Stimulated activated naive CD8-positive, alpha-beta T cell treated with anti-CD3 and anti-CD28 coated beads, Interleukin-15, Interleukin-2, amounts not matched to agents 100 ng/mL and 50 ng/mL, for 24 hours (primary cell): ENCODE results near the gene GNAQ.

ENCODE experiments used
- H3K27ac Mint-ChIP-seq: one replicate; pipeline ENCODE4 v1.8.0; 2021; ENCODE audit warnings: mild to moderate bottlenecking, mixed read lengths
- H3K27me3 Mint-ChIP-seq: one replicate; pipeline ENCODE4 v1.8.0; 2021; ENCODE audit warnings: mixed read lengths
- H3K36me3 Mint-ChIP-seq: one replicate; pipeline ENCODE4 v1.8.0; 2021; ENCODE audit warnings: low read depth, mixed read lengths
- H3K4me1 Mint-ChIP-seq: one replicate; pipeline ENCODE4 v1.8.0; 2021; ENCODE audit warnings: low read depth, mixed read lengths
- H3K4me3 Mint-ChIP-seq: one replicate; pipeline ENCODE4 v1.8.0; 2021; ENCODE audit warnings: mild to moderate bottlenecking, mixed read lengths
- H3K9me3 Mint-ChIP-seq: one replicate; pipeline ENCODE4 v1.8.0; 2021; ENCODE audit warnings: mixed read lengths

The GNAQ gene

GRCh38 chr9:77909306-77909705 is 122.3 kb downstream of the GNAQ start:
- no peaks in the 10 kb centered on the region for H3K27me3 Mint-ChIP-seq
- peaks cover 46% of the 10 kb centered on the region for H3K4me1 Mint-ChIP-seq
- peak overlapping the region; percentile 28 for H3K27ac Mint-ChIP-seq
- peaks cover 15% of the 10 kb centered on the region for H3K36me3 Mint-ChIP-seq
- no peaks in the 10 kb centered on the region for H3K9me3 Mint-ChIP-seq
- peak overlapping the region; percentile 29 for H3K4me3 Mint-ChIP-seq

DNA sequence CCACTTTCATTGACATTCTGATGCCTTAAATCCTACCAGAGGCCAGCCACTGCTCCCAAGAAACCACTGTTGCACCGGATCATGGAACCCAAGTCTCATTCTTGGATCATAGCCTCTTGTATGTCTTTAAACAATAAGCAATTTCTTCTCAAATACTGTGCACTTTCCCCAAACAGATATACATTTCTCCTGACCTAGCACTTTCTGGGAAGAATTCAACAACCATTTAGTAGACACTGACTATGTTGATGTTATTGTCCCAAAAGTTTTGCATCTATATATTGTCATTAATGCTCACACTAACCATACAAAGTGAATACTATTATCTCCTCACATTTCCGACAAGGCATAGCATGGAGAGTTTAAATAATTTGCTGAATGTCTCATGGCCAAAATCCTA is 123.3 kb downstream of the GNAQ start:
- Mint-ChIP-seq H3K27ac (no peak overlapping the region), H3K4me1 (peaks cover 46% of the 10 kb centered on the region)

GRCh38 chr9:77907585-77907984 is 124.0 kb downstream of the GNAQ start:
- no peak overlapping the region for H3K27ac Mint-ChIP-seq
- peaks cover 8% of the 10 kb centered on the region for H3K36me3 Mint-ChIP-seq
- H3K9me3 Mint-ChIP-seq = no peaks in the 10 kb centered on the region
- no peaks in the 10 kb centered on the region for H3K27me3 Mint-ChIP-seq
- peaks cover 46% of the 10 kb centered on the region for H3K4me1 Mint-ChIP-seq
- no peak overlapping the region for H3K4me3 Mint-ChIP-seq

More for the DNA sequence above, 123.3 kb downstream of the GNAQ start:
- H3K27me3 Mint-ChIP-seq = no peaks in the 10 kb centered on the region
- H3K36me3 Mint-ChIP-seq = peaks cover 8% of the 10 kb centered on the region
- no peak overlapping the region for H3K4me3 Mint-ChIP-seq
- no peaks in the 10 kb centered on the region for H3K9me3 Mint-ChIP-seq

DNA sequence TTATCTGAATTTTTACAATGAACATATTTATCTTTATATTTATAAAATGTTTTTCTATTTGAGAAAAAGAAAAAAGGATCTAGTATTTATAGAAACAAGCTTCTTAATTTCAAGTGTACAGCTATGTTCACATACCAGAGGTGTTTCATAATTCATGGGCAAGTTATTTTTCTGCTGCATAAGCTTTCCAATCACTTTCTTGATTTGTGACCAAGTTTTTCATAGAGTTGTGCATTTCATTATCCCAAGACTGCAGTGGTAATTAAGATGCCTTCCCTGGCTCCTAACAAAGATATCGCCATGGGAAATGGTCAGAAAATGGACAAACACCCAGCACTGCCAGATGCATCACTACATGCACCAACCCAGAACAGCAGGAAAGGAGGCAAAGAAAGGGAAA is 124.6 kb downstream of the GNAQ start:
- Mint-ChIP-seq H3K27ac (no peak overlapping the region), H3K9me3 (no peaks in the 10 kb centered on the region), H3K27me3 (no peaks in the 10 kb centered on the region), H3K4me1 (peaks cover 42% of the 10 kb centered on the region), H3K4me3 (no peak overlapping the region), H3K36me3 (peaks cover 8% of the 10 kb centered on the region)

DNA sequence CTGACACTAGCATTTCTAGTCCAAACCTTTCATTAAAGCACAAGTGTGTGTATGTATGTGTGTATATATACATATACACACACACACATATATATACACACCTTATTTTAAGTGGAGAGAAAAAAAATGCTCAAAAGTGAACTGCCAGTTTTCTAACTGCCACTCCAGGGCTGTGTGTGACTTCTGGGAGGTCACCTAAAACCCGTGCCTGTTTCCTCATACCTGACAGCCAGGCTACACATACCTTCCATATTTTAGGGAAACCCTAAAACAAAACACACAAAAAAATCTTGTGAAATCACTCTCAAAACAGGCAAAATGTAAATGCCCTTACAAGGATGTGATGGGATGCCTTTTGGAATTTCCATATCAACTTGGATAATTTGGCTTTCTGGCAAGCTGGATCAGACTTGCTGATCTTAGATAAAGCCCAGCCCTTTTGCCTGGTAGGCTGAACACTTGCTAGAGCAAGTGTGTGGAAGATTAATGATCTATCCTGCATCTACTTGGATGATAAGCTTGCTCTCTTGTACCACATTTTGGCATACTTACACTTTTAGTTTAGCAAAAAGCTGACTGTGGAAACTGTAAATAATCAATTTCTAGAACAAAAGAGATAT is 127.8 kb downstream of the GNAQ start:
- Mint-ChIP-seq H3K4me3 (no peak overlapping the region), H3K27ac (no peak overlapping the region), H3K9me3 (no peaks in the 10 kb centered on the region), H3K27me3 (no peaks in the 10 kb centered on the region), H3K4me1 (peaks cover 34% of the 10 kb centered on the region), H3K36me3 (peaks cover 22% of the 10 kb centered on the region)

DNA sequence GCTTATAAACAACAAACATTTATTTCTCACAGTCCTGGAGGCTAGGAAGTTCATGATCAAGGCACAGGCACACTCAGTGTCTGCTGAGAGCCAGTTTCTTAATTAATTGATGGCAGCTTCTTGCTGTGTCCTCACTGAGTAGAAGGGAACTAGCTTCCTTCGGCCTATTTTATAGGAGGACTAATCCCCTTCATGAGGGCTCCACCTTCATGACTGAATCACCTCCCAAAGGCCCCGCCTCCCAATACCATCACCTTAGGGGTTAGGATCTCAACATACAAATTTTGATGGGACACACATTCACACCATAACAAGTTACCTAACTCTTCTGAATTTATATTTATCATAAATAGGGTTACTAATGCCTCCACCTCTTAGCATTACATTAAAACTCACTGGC is 129.8 kb downstream of the GNAQ start:
- Mint-ChIP-seq H3K36me3 (peaks cover 18% of the 10 kb centered on the region), H3K4me1 (peaks cover 20% of the 10 kb centered on the region), H3K4me3 (no peak overlapping the region), H3K9me3 (no peaks in the 10 kb centered on the region), H3K27ac (no peak overlapping the region), H3K27me3 (no peaks in the 10 kb centered on the region)

DNA sequence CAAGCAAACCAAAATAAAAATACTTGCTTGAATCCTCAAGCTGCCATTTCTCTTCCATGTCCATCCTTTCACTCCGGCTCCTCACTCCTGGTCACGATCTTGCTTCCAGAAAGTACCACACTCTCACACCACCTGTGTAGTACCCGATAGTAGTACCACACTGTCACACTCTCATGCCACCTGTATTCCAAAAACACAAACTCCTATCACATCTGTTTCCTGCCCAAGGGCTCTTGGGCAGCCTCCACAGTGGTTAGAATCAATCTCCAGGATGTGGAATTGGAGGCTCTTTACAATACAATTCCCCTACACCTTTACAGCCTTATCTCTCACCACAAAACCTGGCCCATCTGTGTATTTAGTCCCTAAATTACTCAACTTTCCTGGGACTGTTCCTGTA is 130.6 kb downstream of the GNAQ start:
- no peak overlapping the region for H3K27ac Mint-ChIP-seq
- no peak overlapping the region for H3K4me3 Mint-ChIP-seq
- no peaks in the 10 kb centered on the region for H3K9me3 Mint-ChIP-seq
- peaks cover 20% of the 10 kb centered on the region for H3K4me1 Mint-ChIP-seq
- H3K27me3 Mint-ChIP-seq = no peaks in the 10 kb centered on the region
- peaks cover 18% of the 10 kb centered on the region for H3K36me3 Mint-ChIP-seq

GRCh38 chr9:77899679-77900354 is 131.8 kb downstream of the GNAQ start:
- peaks cover 20% of the 10 kb centered on the region for H3K4me1 Mint-ChIP-seq
- no peaks in the 10 kb centered on the region for H3K9me3 Mint-ChIP-seq
- H3K27ac Mint-ChIP-seq = no peak overlapping the region
- H3K27me3 Mint-ChIP-seq = no peaks in the 10 kb centered on the region
- peaks cover 17% of the 10 kb centered on the region for H3K36me3 Mint-ChIP-seq
- no peak overlapping the region for H3K4me3 Mint-ChIP-seq

- no peaks in the 10 kb centered on the region for H3K27me3 Mint-ChIP-seq
- H3K4me3 Mint-ChIP-seq = no peak overlapping the region
- peaks cover 14% of the 10 kb centered on the region for H3K36me3 Mint-ChIP-seq
- H3K27ac Mint-ChIP-seq = no peak overlapping the region
- H3K4me1 Mint-ChIP-seq = peaks cover 20% of the 10 kb centered on the region
- H3K9me3 Mint-ChIP-seq = no peaks in the 10 kb centered on the region
These were observed 132.7 kb downstream of the GNAQ start for GRCh38 chr9:77898864-77899263.

- Mint-ChIP-seq H3K36me3 (peaks cover 14% of the 10 kb centered on the region), H3K4me1 (peaks cover 33% of the 10 kb centered on the region), H3K4me3 (no peak overlapping the region), H3K27ac (no peak overlapping the region), H3K9me3 (no peaks in the 10 kb centered on the region), H3K27me3 (no peaks in the 10 kb centered on the region)
These were observed 134.5 kb downstream of the GNAQ start for GRCh38 chr9:77896938-77897667.

GRCh38 chr9:77896269-77896937 is 135.2 kb downstream of the GNAQ start:
- Mint-ChIP-seq H3K36me3 (peaks cover 14% of the 10 kb centered on the region), H3K4me3 (no peak overlapping the region)

DNA sequence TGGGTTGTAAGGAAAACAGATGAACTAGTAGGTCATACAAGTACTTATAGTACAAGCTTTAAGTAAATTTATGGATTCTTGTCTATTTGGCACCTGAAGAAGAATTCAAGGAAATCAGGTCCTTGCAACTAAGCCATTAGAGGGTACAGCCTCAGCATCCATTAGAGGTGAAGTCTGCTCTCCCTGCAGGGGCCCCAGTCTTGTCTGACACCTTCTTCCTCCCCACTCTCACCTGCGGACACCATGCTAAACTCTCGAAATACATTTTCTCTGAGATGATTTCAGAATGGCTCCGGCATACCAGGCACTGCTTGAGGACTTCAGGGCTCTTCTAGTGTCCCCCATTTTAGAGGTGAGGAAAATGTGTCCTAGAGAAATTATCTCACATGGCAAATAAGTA is 137.9 kb downstream of the GNAQ start:
- Mint-ChIP-seq H3K9me3 (no peaks in the 10 kb centered on the region), H3K27ac (no peak overlapping the region), H3K4me1 (peaks cover 26% of the 10 kb centered on the region), H3K27me3 (no peaks in the 10 kb centered on the region), H3K4me3 (no peak overlapping the region), H3K36me3 (peaks cover 9% of the 10 kb centered on the region)

More at GRCh38 chr9:77896269-77896937, 135.2 kb downstream of the GNAQ start:
- Mint-ChIP-seq H3K9me3 (no peaks in the 10 kb centered on the region), H3K27me3 (no peaks in the 10 kb centered on the region), H3K27ac (no peak overlapping the region), H3K4me1 (peaks cover 39% of the 10 kb centered on the region)

DNA sequence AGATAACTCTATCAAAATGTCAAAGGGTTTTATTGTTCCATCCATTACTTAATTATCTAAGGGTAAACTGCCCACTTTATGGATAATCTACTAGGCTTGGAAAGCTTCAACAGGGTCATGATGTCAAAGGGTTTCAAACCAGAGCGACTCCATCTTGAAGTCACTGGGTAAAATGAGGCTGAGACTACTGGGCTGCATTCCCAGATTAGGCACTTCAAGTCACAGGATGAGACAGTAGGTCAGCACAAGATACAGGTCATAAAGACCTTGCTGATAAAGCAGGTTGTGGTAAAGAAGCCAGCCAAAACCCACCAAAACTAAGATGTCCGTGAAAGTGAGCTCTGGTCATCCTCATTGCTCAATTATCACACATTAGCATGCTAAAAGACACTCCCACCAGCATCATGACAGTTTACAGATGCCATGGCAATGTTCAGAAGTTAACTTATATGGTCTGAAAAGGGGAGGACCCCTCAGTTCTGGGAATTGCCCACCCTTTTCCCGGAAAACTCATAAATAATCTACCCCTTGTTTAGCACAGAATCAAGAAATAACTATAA is 138.6 kb downstream of the GNAQ start:
- Mint-ChIP-seq H3K27me3 (no peaks in the 10 kb centered on the region), H3K4me3 (no peak overlapping the region), H3K36me3 (peaks cover 9% of the 10 kb centered on the region), H3K4me1 (peaks cover 26% of the 10 kb centered on the region), H3K9me3 (no peaks in the 10 kb centered on the region), H3K27ac (no peak overlapping the region)

DNA sequence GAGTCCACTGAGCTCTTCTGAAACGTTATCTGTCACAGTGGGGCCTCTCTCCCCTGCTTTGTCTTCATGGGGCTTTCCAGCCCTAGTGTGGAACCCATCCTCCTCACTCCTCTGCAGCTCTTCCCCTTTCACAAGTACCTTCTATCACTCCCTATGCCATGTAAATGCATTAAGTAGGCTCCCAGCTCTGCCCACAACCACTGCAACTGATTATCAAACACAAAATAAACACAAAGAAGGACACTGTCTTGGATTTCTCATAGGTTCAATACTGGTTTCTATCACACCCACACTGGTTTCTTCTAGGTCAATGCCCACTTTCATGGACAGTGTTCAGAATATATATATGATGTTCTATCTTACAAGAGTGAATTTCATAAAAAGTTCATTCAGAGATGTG is 139.4 kb downstream of the GNAQ start:
- H3K4me1 Mint-ChIP-seq = peaks cover 26% of the 10 kb centered on the region

More for the DNA sequence above, 139.4 kb downstream of the GNAQ start:
- peaks cover 9% of the 10 kb centered on the region for H3K36me3 Mint-ChIP-seq
- no peaks in the 10 kb centered on the region for H3K27me3 Mint-ChIP-seq
- H3K9me3 Mint-ChIP-seq = no peaks in the 10 kb centered on the region
- H3K27ac Mint-ChIP-seq = peak overlapping the region; percentile 21
- H3K4me3 Mint-ChIP-seq = no peak overlapping the region
